GM18858 (cell line): ENCODE data around the gene CCNF.

Experiments
- ATAC-seq: cut with Tn5 transposase; IDR thresholded peaks from one replicate; pipeline ENCODE4 v1.9.1; 2021; ENCODE audit not compliant: unreplicated experiment

The CCNF gene

DNA sequence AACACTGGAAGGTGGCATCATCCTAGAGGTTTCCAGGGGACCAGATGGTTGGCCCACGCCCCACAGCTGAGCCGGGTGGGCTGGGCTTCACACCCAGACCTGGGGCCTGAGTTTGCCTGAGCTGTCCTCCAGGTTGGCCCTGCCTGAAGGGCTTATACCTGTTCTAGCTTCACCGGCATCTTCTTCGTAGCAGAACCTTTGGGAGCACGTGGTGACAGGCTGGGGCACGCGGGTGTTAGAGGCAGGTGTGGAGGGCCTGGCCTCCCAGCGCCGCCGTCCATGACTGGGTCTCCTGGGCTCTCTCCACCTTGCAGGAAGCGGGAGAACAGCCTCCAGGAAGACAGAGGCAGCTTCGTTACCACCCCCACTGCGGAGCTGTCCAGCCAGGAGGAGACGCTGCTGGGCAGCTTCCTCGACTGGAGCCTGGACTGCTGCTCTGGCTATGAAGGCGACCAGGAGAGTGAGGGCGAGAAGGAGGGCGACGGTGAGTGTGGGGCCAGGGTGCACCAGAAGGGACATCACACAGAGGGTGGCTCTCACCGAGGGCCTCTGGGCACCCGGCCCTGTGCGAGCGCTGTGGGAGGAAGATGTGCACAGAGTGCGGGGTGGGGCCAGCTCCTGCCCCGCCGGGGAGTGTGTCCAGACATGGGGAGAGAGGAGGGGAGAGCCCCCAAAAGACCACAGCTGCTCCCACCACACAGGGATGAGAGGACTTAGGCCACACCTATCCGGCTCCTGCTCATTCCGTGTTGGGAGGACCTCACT is 26.0 kb downstream of the CCNF start:
- ATAC-seq: no peak

DNA sequence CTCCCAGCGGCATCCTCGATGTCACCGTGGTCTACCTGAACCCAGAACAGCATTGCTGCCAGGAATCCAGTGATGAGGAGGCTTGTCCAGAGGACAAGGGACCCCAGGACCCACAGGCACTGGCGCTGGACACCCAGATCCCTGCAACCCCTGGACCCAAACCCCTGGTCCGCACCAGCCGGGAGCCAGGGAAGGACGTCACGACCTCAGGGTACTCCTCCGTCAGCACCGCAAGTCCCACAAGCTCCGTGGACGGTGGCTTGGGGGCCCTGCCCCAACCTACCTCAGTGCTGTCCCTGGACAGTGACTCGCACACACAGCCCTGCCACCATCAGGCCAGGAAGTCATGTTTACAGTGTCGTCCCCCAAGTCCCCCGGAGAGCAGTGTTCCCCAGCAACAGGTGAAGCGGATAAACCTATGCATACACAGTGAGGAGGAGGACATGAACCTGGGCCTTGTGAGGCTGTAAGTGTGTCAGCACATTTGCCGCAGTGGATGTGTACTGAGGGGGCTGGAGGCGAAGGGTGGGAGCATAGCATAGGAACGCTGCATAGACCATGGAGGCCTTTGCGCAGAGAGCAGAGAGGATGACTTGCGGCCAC is 27.4 kb downstream of the CCNF start:
- no peak for ATAC-seq

DNA sequence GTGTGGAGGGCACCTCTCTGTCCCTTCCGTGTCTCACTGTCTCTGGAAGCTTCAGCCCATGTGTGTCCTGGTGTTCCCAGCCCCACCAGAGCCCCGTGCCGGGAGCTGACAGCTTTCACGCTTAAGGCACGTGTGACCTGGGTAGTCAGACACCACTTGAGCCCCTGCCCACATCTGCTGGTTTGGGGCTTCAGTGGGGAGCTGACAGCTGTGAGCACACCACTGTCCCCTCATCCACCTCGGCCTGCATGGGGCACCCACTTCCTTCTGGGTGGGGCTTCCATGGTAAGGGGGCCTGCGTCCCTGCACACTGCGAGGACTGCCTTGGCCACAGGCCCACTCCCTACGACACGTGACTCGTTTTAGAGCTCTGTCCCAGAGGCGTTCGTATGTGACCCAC is 28.0 kb downstream of the CCNF start:
- ATAC-seq: no peak

DNA sequence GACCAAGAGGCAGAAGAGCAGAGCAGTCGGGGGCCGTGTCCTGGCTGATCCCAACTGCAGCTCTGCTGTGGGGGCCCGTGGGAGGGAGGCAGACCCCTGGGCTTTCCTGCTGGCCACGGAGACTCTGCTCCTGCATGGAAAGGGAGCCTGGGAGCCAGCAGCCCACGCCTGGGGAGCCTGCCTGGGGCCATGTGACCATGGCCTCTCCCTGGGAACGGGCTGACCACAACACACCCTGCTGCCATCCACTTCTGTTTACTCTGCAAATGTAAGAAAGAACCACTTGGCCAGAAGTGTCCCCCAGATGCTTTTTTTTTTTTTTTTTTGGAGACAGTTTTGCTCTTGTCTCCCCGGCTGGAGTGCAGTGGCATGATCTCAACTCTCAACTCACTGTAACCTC is 28.7 kb downstream of the CCNF start:
- ATAC-seq: no peak

DNA sequence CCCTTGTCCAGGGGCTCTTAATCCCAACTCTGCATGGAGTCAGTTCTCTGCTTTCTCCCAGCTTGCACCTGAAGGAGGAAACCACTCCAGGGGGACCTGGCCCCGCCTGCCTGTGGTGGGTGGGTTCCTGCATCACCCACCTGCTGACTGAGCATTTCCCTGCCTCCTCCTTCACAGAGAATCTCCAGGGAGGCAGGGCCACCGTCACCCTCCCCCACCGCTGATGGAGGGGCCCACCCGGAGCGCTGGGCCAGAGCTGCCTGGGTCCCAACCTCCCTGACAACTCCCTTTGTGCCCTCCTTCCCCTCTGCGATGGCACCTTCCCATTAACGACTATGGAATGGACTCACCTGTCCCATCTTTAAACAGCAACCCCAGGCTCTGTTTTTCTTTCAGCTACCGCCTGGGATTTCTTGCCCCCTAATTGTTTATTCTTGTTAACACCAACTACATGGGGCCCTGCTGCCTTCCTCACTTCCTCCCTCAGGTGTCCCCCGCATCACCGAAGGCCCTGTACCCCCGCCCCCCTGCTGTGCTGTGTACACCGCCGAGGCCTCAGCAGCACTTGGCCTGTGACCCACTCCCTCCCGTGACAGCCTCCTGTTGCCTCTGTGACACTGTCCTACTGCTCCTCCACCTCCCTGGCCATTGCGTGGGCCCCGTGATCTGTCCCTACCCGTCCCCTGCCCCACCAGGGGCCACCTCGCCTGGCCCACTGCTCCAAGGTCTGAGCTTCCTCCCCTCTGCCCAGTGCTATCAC is 29.8 kb downstream of the CCNF start:
- ATAC-seq: no peak

DNA sequence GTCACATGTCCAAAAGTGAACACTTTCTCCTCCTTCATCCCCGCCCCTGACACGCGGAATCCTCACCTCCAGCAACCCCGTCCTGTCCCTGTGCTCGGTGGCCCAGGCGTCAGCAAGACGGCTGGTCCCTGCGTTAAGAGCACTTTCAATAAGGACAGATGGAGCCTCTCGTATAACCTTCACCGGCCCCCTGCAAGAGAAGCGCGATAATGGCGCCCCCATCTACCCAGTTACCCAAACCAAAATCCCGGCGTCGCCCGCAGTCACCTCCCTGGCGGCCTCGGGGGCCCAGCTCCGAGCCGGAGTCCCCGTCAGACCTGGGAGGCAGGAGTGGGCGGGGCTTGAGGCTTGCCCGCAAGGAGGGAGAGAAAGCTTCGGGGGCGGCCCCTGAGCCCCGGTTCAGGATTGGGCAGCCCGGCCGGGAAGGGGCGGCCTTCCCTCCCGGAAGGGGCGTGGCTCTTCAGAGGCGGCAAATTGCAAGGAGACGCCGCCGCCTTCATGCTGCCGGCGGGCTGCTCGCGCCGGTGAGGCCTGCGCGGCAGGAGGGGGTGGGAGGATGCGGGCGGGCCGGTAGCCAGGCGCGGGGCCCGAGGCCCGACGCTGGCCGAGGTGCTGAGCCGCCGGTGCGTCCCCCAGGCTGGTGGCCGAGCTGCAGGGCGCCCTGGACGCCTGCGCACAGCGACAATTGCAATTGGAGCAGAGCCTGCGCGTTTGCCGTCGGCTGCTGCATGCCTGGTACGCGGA is 30.6 kb downstream of the CCNF start, which contains the start of gene TEDC2:
Gene TEDC2, plus strand, starts transcription at position 463 of the 744 bp plus-strand sequence. Its CDS starts 36 bp downstream, at position 499.
- peak; percentile 87 for ATAC-seq

DNA sequence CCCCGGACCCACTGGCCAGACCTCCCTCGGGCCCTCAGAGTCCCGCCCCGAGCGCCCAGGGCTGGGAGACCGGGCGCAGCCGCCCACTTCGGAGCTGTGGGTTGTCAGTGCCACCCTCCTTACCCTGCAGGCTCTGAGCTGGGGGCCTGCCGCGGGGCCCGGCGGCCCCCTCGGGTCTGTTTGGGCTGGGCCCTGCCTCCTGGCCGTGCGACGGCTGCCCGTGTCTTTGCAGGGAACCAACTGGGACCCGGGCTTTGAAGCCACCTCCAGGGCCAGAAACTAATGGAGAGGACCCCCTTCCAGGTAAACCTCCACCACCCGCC is 31.1 kb downstream of the CCNF start:
- ATAC-seq: no peak

DNA sequence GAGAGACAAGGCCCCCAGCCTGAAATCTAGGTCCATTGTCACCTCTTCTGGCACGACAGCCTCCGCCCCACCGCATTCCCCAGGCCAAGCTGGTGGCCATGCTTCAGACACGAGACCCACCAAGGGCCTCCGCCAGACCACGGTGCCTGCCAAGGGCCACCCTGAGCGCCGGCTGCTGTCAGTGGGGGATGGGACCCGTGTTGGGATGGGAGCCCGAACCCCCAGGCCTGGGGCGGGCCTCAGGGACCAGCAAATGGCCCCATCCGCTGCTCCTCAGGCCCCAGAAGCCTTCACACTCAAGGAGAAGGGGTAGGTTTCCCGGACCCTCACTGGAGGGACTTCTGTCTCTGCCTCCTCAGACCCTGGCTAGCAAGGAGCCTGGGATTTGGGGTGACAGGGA is 31.7 kb downstream of the CCNF start:
- no peak for ATAC-seq

DNA sequence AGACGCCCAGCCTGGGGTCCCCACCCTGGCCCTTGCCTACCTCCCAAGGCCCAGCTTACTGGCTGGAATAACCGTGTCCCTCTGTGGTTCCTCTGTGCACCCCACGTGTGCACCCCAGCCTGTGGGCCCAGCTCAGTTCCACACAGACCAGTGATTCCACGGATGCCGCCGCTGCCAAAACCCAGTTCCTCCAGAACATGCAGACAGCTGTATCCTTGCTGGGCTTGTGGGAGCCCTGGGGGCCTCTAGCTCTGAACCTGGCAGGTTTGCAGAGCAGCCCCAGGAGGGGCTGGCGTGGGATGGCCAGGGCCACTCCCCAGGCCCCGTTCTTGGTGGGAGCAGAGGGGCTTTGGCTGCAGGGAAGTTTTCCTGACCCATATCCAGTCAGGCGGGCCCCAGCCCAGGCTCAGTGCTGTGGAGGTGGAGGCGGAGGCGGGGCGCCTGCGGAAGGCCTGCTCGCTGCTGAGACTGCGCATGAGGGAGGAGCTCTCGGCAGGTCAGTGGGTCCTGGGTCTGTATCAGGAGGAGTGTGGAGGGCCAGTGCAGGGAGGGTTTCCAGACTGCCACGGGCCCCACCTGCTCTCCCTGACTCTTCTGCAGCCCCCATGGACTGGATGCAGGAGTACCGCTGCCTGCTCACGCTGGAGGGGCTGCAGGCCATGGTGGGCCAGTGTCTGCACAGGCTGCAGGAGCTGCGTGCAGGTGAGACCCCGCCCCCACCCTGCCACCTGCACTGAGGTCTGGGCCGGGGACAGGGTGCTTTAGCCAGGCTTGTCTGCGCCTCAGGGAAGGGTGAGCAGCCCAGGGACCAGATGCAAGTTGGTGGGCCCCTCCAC is 33.0 kb downstream of the CCNF start:
- no peak for ATAC-seq

DNA sequence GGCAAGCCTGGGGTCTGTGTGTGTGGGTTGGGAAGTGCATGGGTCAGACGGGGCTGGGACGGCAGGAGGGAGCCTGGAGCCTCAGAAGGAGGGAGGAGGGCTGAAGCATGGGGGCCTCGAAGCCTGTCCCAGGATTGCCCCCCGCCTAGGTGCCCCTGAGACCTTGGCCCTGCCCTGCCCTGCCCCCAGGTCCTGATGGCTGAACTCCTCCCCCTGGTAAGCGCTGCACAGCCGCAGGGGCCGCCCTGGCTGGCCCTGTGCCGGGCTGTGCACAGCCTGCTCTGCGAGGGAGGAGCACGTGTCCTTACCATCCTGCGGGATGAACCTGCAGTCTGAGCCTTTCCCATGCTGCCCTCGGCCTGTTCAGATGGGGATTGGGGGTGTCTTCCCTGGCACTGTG is 35.1 kb downstream of the CCNF start:
- ATAC-seq: no peak

DNA sequence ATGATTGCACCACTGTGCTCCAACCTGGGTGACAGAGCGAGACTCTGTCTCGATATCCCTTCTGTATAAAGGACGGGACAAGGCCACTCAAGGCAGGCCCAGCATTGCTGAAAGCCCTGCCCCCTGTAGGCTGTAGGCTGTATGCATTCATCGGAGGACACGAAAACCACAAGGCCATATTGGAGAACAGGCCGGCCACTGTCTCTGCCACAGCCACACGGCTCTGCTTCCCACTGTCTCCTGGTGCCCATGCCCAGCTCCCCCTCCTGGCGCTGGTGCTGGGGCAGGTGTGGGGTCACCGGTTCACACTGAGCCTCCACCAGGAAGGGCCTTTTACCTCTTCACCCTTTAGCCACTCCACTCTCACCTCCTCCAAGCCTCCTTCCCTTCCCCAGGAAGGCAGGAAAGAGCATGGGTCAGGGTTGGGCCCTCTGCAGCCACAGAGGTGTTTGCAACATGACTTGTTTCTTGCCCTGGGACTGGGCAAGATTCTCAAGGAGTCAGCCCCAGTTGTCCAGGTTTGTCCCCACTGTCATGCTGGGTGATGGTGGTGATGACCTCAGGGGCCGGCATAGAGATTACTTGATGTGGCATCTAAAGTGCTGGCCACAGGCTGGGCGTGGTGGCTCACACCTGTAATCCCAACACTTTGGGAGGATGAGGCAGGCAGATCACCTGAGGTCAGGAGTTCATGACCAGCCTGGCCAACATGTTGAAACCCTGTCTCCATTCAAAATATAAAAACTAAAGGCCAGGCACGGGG is 36.6 kb downstream of the CCNF start:
- ATAC-seq: no peak

DNA sequence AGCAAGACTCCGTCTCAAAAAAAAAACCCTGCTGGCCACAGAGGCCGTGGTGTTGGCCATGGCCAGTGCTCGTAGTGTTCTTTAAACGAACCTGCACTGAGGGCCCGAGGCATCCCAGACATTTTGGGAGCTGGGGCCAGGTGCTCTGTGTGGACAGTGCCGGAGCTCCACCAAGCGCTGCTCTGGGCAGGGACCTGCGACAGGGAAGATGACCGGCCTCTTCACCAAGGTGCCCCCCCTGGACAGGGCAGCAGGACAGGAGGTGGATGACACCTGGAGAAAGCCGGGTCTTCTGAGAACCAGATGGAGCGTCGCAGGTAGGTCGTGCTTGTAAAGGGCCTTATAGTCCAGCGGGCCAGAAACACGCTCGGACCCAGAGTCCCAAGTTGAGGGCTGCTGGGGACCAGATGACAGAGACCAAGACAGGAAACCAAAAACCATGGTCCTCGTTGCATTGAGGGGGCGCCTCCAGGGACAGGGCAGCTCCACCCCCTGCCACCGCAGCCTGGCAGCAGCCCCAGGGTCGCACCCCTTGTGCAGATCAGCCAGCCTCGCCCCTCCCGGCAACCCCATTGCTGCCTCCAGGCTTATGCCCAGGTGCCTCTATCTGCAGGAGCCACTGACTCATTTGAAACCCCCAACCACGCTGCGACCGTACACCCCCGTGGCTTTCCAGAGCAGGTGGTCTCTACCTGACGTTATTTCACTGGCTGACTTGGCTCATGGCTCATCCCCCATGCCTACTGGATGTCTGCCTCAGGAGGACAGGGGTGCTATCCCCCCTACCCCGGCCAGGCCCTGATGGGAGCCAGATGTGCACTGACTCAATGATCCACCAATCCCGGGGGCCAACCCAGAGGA is 37.6 kb downstream of the CCNF start:
- ATAC-seq: no peak

DNA sequence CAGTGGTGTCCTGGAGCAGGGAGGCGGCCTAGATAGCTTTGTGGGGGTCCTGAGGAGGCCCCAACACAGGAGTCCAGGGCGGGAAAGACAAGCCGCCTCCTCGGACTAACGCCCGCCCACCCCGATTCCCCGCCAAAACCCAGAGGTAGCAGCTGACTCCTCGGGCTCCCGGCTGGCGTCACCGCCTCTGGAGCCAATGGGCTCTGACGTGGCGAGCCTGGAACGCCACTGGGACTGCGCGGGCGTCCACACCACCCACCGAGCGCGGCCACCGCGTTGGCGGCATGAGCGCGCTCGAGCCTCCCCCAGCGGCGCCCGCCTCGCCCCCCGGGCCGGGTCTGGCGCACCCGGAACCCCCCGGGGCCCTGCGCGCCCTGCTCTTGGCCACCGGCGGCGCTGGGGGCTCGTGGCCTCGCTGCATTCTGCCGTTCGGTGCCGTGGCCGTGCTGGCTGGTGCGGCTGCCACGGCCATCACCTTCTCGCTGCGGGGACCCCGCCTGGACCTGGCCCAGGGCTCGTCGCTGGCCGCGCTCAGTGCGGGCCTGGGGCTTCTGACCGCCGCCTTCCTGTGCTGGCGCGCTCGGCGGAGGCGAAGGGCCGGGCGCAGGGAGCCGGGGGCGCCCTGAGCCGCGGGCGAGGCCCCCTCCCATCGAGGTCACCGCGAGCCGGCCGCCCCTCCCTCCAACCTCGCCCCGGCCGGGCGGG is 38.4 kb downstream of the CCNF start:
- no peak for ATAC-seq

DNA sequence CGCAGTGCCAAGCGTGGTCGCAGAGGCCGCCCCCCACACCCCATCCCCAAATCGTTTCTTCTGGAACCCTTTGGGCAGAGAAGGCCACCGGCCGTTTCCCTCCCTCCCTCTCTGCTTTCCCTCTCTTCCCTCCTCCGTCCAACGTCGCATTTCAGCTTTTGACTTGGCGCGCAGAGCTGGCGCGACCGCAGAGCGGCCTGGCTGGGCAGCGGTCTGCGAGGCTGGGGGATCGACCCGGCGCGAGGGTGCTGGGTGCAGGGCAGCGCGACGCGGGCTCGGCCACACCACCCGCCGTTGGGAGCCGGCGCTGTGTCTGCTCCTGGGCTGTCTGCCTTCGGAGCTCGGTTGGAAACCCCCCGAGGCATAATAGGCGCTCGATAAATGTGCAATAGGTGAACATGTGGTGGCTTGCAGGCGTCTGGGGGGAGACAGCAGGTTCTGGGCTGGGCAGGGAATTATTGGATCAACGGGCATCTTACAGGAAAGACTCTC is 39.0 kb downstream of the CCNF start:
- ATAC-seq: no peak

DNA sequence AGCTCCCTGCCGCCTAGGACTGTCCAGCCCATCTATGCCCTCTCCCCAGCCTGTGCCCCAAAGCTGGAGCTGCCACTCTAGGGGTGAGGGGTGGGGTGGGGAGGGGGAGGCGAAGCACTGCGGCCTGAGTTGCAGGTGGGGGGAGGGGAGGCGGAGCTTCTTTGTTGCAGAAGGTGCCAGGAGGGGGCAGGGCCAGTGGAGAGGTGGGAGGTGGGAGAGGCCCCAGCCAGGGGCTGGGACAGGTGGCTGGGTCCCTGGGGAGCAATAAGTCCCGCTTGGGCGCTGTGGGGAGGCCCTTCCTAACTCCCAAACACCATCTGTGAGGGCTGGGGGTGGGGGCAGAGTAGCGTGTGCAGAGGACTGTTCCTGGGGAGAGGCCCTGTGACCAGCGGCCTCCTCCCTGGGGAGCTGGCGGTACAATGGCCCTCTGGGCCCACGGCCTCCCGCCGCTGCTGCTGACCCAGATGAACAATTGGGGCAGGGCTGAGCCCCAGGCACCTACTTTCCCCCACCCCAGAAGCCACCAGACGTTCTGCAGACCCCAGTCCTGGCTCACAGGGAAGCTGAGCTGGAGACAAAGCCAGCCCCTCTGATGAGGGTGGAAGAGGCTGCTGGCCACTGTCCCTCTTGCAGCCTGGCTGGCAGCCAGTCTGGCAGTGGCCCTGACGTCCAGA is 39.6 kb downstream of the CCNF start:
- ATAC-seq: no peak

DNA sequence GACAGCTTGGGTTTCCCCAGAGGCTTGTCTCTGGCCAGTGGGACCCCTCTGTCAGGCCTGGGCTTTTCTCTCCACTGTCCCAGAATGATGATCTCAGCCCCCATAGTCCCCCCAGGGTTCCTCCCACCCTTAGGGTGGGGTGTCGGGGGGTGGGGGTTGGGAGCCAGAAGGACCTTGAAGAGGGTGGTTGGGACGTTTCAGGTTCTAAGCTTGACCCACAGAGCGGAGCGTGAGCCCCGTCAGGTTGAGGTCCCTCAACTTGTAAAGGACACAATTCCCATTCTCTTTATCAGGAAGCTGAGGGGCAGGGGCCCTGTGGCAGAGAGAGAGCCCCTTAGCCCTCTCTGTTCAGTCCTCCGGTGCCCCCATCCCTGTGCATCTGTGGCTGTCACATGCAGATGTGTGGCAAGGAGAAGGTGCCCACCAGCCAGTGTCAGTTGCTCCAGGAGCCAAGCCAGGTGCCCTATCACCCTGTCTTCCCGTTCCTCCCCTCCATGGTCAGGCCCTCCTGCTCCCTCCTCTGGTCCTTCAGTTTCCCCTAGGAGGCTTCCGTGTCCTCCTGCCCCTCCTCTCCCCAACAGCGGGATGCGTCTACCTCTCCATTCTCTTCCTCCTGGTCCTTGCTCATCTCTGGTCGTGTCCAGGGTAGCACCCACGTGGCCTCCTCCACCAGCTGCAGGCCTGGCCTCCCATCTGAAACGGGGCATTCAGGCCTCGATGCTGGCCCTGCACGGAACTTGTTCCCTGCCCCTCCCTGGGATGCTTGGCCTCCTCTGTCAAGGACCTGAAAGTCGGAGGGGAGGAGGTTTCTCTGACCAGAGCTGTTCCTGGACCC is 40.4 kb downstream of the CCNF start:
- no peak for ATAC-seq

DNA sequence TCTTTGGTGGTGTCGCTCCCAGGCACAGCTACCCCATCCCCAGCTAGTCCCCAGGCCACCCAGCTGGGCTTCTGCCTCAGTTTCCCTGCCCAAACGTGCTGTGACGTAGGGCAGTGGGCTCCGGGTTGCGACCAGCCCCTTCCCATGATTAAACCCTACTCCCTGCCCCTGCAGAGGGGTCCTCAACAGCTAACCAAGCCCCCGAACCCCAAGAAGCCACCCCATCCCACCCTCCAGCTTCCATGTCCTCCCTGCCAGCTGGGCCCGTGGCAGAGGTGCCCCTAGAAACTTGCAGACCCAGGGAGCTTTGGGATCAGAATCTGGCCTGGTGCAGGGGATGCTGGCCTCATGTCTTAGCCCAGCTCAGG is 41.0 kb downstream of the CCNF start:
- ATAC-seq: no peak
